Ramos (cell line): Measurements from ENCODE around the gene PSMA5.
"Not testable (repeated sequence)": the region's sequence is repeated elsewhere in the genome, so short reads cannot be mapped to it uniquely, and the experiment has no call there.

ENCODE experiments used
- in situ Hi-C: fragments of 300-500 bp; cut with MboI; formaldehyde crosslinking; loops from one replicate; pipeline ENCODE4 v1.14.3; 2022; ENCODE audit warnings: low sequenced_read_pairs; ENCODE audit not compliant: unreplicated experiment

The PSMA5 gene

GRCh38 chr1:109394591-109395281 lies 31.5 kb downstream of the PSMA5 start:
- in situ Hi-C loops, result no loop called here

- in situ Hi-C loops, result no loop called here
These were observed 32.5 kb downstream of the PSMA5 start for GRCh38 chr1:109393617-109394233.

GRCh38 chr1:109392788-109393616 lies 33.2 kb downstream of the PSMA5 start:
- in situ Hi-C loops, result no loop called here

GRCh38 chr1:109392037-109392787 lies 34.0 kb downstream of the PSMA5 start:
- in situ Hi-C loops, result no loop called here

GRCh38 chr1:109391626-109392025 lies 34.6 kb downstream of the PSMA5 start:
- in situ Hi-C loops, result no loop called here

GRCh38 chr1:109391157-109391556 lies 35.1 kb downstream of the PSMA5 start:
- in situ Hi-C loops, result no loop called here

GRCh38 chr1:109389638-109390341 lies 36.5 kb downstream of the PSMA5 start:
- in situ Hi-C loops, result no loop called here

GRCh38 chr1:109388884-109389637 lies 37.2 kb downstream of the PSMA5 start:
- in situ Hi-C loops, result no loop called here

GRCh38 chr1:109388208-109388711 lies 38.0 kb downstream of the PSMA5 start:
- in situ Hi-C loops, result no loop called here

- in situ Hi-C loops, result no loop called here
These were observed 40.1 kb downstream of the PSMA5 start for GRCh38 chr1:109386054-109386717.

- in situ Hi-C loops, result no loop called here
These were observed 40.8 kb downstream of the PSMA5 start for GRCh38 chr1:109385417-109385816.

GRCh38 chr1:109383854-109384253 lies 42.4 kb downstream of the PSMA5 start:
- in situ Hi-C loops, result no loop called here

GRCh38 chr1:109383087-109383779 lies 43.0 kb downstream of the PSMA5 start:
- in situ Hi-C loops, result no loop called here

- in situ Hi-C loops, result no loop called here
These were observed 44.7 kb downstream of the PSMA5 start for GRCh38 chr1:109381573-109381972.

GRCh38 chr1:109379907-109380306 lies 46.3 kb downstream of the PSMA5 start:
- in situ Hi-C loops, result no loop called here

- in situ Hi-C loops, result no loop called here
These were observed 46.8 kb downstream of the PSMA5 start for GRCh38 chr1:109379422-109379821.

- in situ Hi-C loops, result no loop called here
These were observed 48.5 kb downstream of the PSMA5 start for GRCh38 chr1:109377698-109378097.

GRCh38 chr1:109373696-109374095 lies 52.6 kb downstream of the PSMA5 start:
- in situ Hi-C loops, result not testable (repeated sequence)
